HG03280 (cell line): ENCODE results near the gene TANGO6.

Experiments
- ATAC-seq: cut with Tn5 transposase; IDR thresholded peaks from one replicate; pipeline ENCODE4 v1.9.1; 2021; ENCODE audit warnings: mild to moderate bottlenecking, moderate library complexity; ENCODE audit not compliant: unreplicated experiment

The TANGO6 gene

DNA sequence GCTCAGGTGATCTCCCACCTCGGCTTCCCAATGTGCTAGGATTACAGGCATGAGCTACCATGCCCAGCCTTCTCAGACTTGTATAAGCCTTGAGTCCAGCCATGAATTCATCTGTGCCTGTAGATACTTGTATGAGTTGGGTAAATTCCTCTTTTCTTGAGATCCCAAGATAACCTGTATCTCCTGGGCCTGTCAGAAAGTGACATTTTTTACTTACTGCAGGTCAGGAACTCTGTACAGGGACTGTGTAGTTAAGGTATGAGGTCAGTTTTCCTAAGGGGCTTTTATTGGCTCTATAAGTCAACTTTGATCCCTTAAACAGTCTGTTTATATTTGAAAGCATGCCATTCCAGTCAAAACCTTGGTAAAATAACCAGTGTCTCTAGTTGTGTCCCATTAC, 155.8 kb downstream of the TANGO6 start:
- no peak for ATAC-seq

DNA sequence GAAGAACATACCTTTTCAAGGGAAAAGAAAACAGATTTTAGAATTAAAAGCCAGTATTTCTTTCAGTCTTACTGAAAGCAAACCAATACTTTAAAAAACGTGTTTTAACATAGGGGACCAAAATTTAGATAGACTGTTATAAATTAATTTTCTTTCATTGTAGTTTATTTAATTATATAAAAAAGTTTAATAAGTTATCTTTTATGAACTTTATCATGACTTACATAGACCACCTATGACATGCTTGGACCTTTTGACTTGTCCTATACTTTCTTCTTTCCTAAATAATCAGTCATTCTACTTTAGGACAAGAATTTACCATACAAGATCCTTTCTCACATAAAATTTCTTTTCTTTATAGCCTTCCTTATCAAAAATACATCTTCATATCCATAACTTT, 160.2 kb downstream of the TANGO6 start:
- ATAC-seq: no peak

- ATAC-seq: no peak
These were observed 162.5 kb downstream of the TANGO6 start for GRCh38 chr16:69005641-69006355.

DNA sequence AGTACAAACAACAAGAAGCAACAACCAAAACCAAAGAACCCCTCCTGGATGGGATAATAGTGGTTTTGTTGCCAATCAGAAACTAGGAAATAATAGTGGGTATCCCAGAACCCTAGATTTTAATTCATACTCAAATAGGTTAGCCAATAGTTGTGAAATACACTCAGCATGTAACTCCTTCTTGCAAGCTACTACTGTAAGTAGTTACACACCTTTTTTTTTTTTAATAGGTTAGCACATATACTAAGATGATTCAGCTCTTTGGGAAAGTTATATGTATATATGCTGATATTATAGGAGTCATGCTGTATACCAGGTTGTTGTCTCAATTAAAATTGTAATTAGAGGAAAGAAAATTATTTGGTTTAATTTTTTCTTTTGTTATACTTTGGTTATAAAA, 169.6 kb downstream of the TANGO6 start:
- ATAC-seq: no peak

DNA sequence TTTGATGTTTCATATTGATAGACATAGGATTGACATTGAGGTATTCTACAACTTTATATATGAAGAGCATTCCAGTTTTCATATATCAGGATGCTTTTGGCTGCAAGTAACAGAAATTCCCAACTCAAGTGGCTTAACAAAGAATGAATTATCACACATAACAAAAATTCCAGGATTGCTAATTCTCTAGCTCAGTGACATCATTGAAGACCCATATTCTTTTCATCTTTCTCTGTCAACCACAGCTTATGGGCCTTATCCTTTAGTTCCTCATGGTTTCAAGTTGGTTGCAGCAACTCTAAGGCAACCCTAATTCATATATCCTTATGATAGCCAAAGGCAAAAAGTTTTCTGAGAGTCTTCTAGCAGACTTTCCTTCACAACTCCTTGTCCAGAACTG, 170.7 kb downstream of the TANGO6 start:
- no peak for ATAC-seq

GRCh38 chr16:69014811-69015210, 171.5 kb downstream of the TANGO6 start:
- ATAC-seq: no peak

DNA sequence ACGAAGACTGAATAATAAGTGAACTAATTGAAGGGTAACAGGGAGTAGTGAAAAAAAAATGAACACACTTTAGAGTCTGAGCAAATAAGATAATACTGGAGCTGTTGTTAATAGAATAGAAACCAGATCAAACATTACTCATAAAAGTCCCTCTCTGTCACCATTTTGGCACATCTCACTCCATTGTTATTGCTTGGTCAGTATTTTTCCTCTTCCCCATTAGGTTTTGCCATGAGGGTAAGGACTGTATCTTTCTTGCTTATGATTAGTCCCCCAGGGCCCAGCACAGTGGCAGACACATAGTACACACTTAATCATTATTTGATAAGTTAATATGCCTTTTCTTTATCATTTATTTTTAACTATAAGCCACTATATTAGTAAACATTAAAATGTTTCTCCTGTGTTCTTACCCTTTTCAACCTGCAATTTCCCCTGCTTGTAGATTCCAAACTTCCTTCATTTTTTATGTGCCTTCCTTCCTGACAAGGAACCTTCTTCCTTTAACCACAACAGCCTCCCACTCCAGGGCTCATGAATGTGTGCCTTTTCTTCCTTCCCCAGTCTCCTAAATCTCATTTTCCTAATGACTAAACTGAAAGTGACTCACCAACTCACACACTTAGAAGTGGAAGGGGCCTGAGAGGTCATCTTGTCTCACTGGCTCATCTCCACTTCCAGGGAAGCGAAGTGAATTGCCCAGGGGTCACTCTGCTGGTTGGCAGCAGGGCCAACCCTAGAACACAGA, 173.9 kb downstream of the TANGO6 start:
- ATAC-seq: no peak

GRCh38 chr16:69019811-69020210, 176.5 kb downstream of the TANGO6 start:
- ATAC-seq: no peak

GRCh38 chr16:69029121-69029520, 185.8 kb downstream of the TANGO6 start:
- ATAC-seq: no peak

GRCh38 chr16:69031877-69032301, 188.6 kb downstream of the TANGO6 start:
- no peak for ATAC-seq

DNA sequence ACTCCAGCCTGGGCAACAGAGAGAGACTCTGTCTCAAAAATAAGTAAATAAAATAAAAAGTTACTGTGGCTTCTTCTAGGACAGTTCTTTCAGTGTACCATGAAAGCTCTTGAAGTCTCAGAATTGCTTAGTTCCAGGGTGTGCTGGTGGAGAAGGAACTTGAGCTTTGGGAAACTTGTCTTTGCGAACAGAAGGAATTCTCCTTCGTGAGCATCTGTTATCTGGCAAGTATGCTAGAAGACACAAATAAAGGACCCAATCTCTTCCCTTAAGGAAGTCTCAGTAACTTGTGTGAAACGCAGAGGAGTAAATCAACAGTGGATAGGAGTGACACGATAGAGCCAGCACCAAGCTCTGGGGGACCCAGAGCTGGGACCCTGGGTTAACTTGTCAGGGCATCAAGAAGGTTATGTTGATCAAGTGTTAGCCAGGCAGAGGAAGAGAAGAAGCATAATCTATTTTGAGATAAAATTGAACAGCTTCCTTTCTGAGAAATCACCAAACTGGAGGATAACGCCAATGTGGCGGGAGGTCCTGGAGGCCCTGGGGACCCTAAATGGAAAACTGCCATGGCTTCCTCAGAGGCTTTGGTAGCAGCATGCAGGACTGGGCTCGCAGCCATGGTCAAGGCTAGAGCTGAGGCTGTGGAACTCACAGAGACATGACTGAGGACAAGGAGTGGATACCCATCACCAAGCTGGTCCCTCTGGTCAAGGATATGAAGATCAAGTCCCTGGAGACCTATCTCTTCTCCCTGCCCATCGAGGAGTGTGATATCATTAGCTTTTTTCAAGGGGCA, 190.0 kb downstream of the TANGO6 start:
- no peak for ATAC-seq

- no peak for ATAC-seq
These were observed 192.0 kb downstream of the TANGO6 start for GRCh38 chr16:69035375-69035774.

DNA sequence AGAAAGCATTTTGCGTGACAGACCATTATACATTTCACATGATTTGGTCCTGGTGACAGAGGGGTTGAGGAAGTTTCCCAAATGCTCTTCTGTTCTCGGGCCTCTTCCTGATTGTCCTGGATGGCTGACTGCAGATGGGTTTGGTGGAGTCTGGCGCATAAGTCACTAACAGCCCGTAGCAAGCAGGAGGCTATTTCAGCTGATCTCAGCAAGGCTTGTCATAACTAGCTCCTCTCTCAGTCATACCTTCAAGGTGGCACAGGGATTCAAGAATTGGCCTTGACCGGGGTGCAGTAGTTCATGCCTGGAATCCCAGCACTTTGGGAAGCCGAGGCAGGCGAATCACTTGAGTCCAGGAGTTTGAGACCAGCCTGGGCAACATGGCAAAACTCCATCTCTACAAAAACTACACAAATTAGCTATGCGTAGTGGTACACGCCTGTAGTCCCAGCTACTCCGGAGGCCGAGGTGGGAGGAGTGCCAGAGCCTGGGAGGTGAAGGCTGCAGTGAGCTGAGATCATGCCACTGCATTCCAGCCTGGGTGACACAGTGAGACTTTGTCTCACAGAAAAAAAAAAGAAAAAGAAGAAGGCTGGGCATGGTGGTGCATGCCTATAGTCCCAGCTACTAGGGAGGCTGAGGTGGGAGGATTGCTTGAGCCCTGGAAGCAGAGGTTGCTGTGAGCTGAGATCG, 193.2 kb downstream of the TANGO6 start:
- ATAC-seq: no peak

- no peak for ATAC-seq
These were observed 194.2 kb downstream of the TANGO6 start for GRCh38 chr16:69037373-69038160.

GRCh38 chr16:69039333-69039941, 196.1 kb downstream of the TANGO6 start:
- no peak for ATAC-seq

GRCh38 chr16:69040144-69040909, 197.0 kb downstream of the TANGO6 start:
- ATAC-seq: no peak

DNA sequence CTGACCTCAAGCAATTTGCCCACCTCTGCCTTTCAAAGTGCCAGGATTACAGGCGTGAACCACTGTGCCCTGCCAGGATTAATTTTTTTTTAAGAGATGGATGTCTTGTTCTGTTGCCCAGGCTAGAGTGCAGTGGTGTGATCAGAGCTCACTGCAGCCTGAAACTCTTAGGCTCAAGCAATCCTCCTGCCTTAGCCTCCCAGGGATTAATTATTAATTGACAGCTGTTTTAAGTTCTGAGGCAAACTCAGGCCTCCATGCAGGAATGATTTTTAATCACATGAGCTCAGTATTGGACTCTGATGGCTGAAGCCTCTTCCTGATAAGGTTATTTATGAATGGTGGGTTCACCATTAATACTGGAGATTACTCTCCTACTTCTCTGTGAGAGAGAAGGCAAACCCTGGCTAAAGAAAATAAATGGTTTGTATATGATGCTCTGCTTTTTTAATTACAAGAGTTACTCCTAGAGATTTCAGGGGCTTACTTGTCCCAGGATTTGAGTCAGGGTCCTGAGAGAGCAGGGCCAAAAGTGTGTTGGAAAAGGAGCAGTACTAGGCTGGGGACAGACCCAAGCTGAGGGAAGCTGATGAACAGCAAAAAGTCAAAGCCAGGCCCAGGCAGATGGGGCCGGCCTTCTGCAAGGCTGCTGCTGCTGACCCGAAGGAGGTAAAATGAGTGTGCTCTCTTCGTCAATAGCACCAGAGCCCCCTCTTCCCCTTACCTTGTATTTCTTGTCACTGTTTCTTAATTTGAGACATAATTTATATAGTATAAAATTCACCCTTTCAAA, 205.2 kb downstream of the TANGO6 start:
- ATAC-seq: no peak

- no peak for ATAC-seq
These were observed 205.8 kb downstream of the TANGO6 start for GRCh38 chr16:69049146-69049545.
